HL-60 (cell line): ENCODE results near the gene PMEL.

Experiments used
- DNase-seq, 2 experiments: peaks; one replicate each; pipeline ENCODE4 v3.0.0-alpha.2; 2010 to 2020; ENCODE audit warnings: low read depth in 1 of 2, low spot score in 1 of 2
- H3K27ac ChIP-seq: fragments of 250-450 bp; sonication (Bioruptor Pico); replicated peaks from 2 replicates; pipeline ENCODE4 v1.5.1; 2020; ENCODE audit warnings: mild to moderate bottlenecking, moderate library complexity
- H3K27me3 ChIP-seq: fragments of 250-450 bp; sonication (Bioruptor Pico); 2 replicates; pipeline ENCODE4 v1.5.1; 2021; ENCODE audit warnings: mild to moderate bottlenecking, moderate library complexity; ENCODE audit not compliant: insufficient read depth, poor library complexity, severe bottlenecking
- H3K4me3 ChIP-seq: replicated peaks from 2 replicates; pipeline ENCODE4 v1.5.1; 2011; ENCODE audit warnings: mild to moderate bottlenecking, control low read depth, low read length; ENCODE audit not compliant: insufficient read depth
- GABPA ChIP-seq: IDR thresholded peaks from 2 replicates; pipeline ENCODE4 v1.6.1; 2012; ENCODE audit warnings: low read depth
- POLR2AphosphoS5 ChIP-seq: IDR thresholded peaks from 2 replicates; pipeline ENCODE4 v1.6.1; 2012; ENCODE audit warnings: low read depth
- SPI1 ChIP-seq: IDR thresholded peaks from 2 replicates; pipeline ENCODE4 v1.6.1; 2012; ENCODE audit warnings: low read depth, mild to moderate bottlenecking, borderline replicate concordance
- TF ChIP-seq, protein P1 (sequence below): IDR thresholded peaks from 2 replicates; pipeline ENCODE4 v1.6.1; 2012; ENCODE audit warnings: low read depth; ENCODE audit not compliant: insufficient replicate concordance
- TF ChIP-seq, protein P2 (sequence below): IDR thresholded peaks from one replicate; pipeline ENCODE4 v1.5.1; 2011; ENCODE audit warnings: low read length, control low read depth, inconsistent platforms; ENCODE audit not compliant: insufficient read depth

The PMEL gene

DNA sequence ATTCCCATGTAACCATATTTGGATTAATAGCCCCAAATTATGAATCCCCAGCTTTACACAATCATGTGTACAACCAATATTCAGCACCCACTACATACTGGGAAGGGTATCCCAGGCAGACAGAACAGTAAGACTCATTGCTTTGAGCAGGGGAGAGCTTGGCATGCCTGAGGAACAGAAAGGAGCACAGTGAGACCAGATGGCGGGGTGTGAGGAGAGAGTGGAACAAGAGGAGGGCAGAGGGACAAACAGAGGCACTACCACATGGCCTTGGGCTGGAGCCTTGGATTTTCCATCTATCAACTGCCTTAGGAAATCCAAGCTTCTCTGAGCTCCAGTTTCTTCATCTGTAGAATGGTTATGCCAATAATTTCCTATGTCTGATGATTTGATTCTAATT, 31.1 kb downstream of the PMEL start:
- no peak overlapping the region for H3K4me3 ChIP-seq
- no peak for DNase-seq
- TF ChIP-seq SPI1 (no peak), GABPA (no peak)
- TF ChIP-seq, protein P1, sequence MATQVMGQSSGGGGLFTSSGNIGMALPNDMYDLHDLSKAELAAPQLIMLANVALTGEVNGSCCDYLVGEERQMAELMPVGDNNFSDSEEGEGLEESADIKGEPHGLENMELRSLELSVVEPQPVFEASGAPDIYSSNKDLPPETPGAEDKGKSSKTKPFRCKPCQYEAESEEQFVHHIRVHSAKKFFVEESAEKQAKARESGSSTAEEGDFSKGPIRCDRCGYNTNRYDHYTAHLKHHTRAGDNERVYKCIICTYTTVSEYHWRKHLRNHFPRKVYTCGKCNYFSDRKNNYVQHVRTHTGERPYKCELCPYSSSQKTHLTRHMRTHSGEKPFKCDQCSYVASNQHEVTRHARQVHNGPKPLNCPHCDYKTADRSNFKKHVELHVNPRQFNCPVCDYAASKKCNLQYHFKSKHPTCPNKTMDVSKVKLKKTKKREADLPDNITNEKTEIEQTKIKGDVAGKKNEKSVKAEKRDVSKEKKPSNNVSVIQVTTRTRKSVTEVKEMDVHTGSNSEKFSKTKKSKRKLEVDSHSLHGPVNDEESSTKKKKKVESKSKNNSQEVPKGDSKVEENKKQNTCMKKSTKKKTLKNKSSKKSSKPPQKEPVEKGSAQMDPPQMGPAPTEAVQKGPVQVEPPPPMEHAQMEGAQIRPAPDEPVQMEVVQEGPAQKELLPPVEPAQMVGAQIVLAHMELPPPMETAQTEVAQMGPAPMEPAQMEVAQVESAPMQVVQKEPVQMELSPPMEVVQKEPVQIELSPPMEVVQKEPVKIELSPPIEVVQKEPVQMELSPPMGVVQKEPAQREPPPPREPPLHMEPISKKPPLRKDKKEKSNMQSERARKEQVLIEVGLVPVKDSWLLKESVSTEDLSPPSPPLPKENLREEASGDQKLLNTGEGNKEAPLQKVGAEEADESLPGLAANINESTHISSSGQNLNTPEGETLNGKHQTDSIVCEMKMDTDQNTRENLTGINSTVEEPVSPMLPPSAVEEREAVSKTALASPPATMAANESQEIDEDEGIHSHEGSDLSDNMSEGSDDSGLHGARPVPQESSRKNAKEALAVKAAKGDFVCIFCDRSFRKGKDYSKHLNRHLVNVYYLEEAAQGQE = no peak
- H3K27ac ChIP-seq = no peak overlapping the region
- no peaks in the 10 kb centered on the region for H3K27me3 ChIP-seq

DNA sequence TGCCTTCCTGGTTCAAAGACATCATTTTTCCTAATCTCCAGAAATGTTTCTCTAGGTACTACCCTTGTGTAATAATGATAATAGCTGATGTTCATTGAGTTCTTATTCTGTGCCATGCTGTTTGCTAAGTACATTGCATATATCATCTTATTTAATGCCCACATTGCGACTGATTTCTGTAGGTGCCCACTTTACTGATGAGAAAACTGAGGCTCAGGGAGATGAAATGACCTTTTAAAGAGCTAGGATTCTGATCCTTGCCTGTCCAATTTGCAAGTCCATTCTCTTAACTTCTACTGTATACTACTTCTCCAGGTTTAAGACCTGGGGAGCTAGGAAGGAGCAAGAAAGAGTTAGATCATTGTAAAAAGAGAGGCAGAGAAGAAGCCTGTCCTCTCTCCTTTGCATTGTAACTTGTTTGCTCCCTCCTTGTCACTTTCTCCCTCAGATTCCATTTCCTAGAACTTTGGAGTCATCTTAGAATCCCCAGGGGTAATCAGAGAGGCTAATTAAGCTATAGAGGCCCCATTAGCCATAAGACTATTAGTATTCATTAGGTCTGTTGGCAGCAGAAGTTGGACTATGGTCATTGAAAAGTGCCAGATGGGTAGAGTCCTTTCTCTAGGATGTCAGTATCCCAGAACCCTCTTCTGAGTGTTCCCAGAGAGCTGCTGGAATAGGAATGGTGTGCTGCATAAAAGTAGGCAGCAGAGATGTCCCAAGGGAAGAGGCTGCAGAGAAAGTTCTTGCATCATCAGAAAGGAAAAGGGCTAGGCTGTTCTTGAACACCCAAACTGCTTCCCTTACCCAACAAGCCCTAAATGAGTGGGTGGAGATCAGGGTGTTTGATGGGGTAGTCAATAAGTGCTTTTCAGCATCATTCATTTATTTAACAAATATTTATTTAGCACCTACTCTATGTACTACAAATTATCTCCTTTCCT, 31.8 kb downstream of the PMEL start:
- DNase-seq = no peak
- no peak for TF ChIP-seq SPI1
- TF ChIP-seq, protein P1 = no peak
- no peak for TF ChIP-seq GABPA
- no peak for TF ChIP-seq POLR2AphosphoS5
- H3K4me3 ChIP-seq = no peak overlapping the region
- no peak overlapping the region for H3K27ac ChIP-seq
- H3K27me3 ChIP-seq = no peaks in the 10 kb centered on the region

DNA sequence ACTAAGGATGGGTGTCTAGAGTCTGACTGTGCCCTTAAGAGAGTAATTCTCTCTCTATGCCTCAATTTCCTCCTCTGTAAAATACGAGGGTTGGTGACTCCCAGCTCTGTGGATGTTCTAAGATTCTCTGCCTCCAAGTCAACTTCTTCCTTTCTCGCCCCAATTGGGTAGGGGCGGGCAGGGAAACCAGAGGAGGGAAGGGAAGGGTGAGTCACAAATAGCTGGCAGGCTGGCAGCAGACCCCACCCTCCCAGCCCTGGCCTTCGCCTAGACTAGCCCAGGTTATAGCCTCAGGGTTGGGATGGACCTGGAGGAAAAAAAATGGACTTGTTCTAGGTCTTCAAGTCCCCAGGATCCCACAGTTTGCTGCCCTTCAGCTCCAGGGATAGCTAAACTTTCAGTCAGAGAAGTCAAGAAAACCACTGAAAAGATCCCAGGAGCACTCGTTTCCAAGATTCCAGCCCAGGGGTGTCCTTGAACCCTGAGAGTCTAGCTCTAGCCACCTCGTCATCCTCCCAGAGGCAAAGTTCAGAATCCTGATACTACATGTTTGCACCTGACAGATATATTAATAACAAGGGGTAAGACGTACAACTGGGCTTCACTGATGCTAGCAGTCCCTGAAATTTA, 32.6 kb downstream of the PMEL start:
- peak overlapping the region; percentile 59; the same call in 1 of the 2 replicates for H3K27ac ChIP-seq
- peak in 1 of 2 experiments; percentile 37 for DNase-seq

More for the DNA sequence above, 32.6 kb downstream of the PMEL start:
- TF ChIP-seq, protein P1 = no peak
- TF ChIP-seq, protein P2, sequence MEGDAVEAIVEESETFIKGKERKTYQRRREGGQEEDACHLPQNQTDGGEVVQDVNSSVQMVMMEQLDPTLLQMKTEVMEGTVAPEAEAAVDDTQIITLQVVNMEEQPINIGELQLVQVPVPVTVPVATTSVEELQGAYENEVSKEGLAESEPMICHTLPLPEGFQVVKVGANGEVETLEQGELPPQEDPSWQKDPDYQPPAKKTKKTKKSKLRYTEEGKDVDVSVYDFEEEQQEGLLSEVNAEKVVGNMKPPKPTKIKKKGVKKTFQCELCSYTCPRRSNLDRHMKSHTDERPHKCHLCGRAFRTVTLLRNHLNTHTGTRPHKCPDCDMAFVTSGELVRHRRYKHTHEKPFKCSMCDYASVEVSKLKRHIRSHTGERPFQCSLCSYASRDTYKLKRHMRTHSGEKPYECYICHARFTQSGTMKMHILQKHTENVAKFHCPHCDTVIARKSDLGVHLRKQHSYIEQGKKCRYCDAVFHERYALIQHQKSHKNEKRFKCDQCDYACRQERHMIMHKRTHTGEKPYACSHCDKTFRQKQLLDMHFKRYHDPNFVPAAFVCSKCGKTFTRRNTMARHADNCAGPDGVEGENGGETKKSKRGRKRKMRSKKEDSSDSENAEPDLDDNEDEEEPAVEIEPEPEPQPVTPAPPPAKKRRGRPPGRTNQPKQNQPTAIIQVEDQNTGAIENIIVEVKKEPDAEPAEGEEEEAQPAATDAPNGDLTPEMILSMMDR = no peak
- no peak for TF ChIP-seq GABPA
- TF ChIP-seq POLR2AphosphoS5 = no peak
- TF ChIP-seq SPI1 = no peak
- Histone ChIP-seq H3K27me3 (no peaks in the 10 kb centered on the region), H3K4me3 (no peak overlapping the region)
